HUES6 (cell line): ENCODE measurements around the gene ROPN1B.

Source experiments
- H3K27ac ChIP-seq: 2 replicates; pipeline ENCODE4 v1.7.0; 2013; ENCODE audit warnings: low read depth, mild to moderate bottlenecking, low read length, inconsistent platforms
- H3K27me3 ChIP-seq: 2 replicates; pipeline ENCODE4 v1.6.1; 2013; ENCODE audit warnings: low read length; ENCODE audit not compliant: control insufficient read depth, insufficient read depth
- H3K36me3 ChIP-seq: 2 replicates; pipeline ENCODE4 v1.6.1; 2013; ENCODE audit warnings: low read length; ENCODE audit not compliant: control insufficient read depth, insufficient read depth
- H3K4me1 ChIP-seq: 2 replicates; pipeline ENCODE4 v1.6.1; 2013; ENCODE audit warnings: low read length; ENCODE audit not compliant: control insufficient read depth, insufficient read depth
- H3K4me3 ChIP-seq: 2 replicates; pipeline ENCODE4 v1.5.1; 2013; ENCODE audit warnings: low read depth, low read length
- H3K9ac ChIP-seq: one replicate; pipeline ENCODE4 v1.6.1; 2013; ENCODE audit warnings: mild to moderate bottlenecking, low read length
- H3K9me3 ChIP-seq: 2 replicates; pipeline ENCODE4 v1.6.1; 2013; ENCODE audit warnings: low read depth, low read length; ENCODE audit not compliant: control insufficient read depth, insufficient read depth

Gene ROPN1B

DNA sequence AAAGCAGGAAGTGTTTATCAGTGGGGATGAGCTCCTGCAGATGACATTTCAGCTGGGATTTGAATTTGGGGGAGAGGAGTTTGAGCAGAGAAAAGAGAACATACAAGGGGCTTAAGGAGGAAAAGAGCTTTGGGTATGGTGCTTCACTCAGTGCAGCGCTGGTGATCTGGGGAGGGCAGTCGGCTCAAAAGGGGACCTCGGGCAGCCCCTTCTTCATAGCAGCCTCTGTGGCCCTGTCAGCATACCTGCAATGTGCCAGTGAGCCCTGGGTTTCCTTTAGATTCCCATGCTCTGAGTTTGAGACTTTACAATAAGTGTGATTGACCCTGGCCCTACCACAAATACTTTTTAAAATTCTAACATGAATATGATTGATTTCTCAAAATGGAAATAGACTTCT lies 40.2 kb downstream of the ROPN1B start:
- Histone ChIP-seq H3K9ac (no peak overlapping the region), H3K27ac (no peak overlapping the region), H3K4me3 (no peak overlapping the region), H3K4me1 (peaks cover 7% of the 10 kb centered on the region; the same call in 1 of the 2 replicates), H3K27me3 (no peaks in the 10 kb centered on the region), H3K9me3 (no peaks in the 10 kb centered on the region), H3K36me3 (peaks cover 6% of the 10 kb centered on the region)

DNA sequence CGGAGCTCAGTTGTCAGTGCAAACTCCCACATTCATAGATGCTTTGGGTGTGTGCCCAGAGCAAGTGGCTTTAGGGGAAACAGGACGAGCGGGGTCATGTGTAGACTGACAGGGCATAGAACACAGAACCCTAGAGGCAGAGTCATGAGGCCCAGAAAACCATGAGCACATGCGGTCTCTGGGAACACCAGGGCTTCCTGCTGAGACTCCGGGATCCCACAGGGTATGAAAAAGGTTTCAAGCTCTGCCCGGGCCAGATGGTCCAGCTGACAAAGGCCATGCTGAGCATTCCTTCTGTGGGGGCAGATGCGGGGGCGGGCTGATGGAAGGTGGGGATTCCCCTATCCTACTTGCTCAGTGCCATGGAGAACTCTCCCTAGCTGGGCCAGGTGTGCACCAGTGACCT lies 44.8 kb downstream of the ROPN1B start:
- 0 out of 2 replicates have a peak, but pooled peaks cover 4% of the 10 kb centered on the region for H3K36me3 ChIP-seq
- no peak overlapping the region for H3K9ac ChIP-seq
- no peaks in the 10 kb centered on the region for H3K9me3 ChIP-seq
- H3K27me3 ChIP-seq = no peaks in the 10 kb centered on the region
- H3K4me1 ChIP-seq = peaks cover 10% of the 10 kb centered on the region; the same call in 1 of the 2 replicates
- no peak overlapping the region for H3K4me3 ChIP-seq
- no peak overlapping the region for H3K27ac ChIP-seq

DNA sequence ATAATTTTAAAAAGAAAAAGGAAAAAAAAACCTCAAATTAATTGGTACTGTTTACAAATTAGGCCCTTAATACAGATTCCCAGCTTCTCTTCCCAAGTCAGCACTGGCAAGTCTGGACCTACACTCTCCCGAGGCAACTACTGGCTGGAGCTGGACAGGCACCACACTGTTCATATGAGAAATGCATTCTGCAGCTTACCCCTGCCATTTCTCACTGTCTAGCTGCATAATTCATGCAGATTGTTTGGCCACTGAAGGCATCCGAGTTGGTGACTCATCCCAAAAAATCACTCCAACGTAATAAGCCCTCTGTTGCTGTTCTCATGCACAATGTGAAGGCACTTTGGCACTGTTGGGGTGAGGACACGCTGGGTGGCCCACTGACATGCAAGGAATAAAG lies 45.3 kb downstream of the ROPN1B start:
- H3K27me3 ChIP-seq = no peaks in the 10 kb centered on the region
- no peak overlapping the region for H3K27ac ChIP-seq
- H3K9me3 ChIP-seq = no peaks in the 10 kb centered on the region
- 0 out of 2 replicates have a peak, but pooled peaks cover 4% of the 10 kb centered on the region for H3K36me3 ChIP-seq
- no peak overlapping the region for H3K9ac ChIP-seq
- no peak overlapping the region for H3K4me3 ChIP-seq
- H3K4me1 ChIP-seq = peaks cover 10% of the 10 kb centered on the region; the same call in 1 of the 2 replicates

DNA sequence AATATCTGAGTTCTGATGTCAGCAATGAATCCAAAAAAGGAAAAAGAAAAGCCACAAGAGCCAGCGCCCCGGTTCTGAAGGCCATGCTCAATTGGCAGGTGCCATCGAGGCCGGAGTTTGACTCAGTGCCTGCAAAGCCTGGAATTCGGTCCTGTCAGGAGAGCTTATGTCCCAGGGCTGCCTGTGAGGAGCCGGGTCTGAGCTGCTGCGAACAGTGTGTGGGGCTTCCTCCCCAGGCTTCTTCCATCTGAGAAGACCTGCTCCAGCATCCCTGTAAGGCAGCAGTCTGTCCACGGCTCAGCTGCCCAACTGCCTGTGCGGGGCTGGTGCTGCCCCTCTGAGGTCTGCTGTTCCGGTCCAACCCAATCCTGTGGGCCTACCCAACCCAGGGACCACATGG lies 46.1 kb downstream of the ROPN1B start:
- Histone ChIP-seq H3K4me3 (no peak overlapping the region), H3K27ac (no peak overlapping the region)

DNA sequence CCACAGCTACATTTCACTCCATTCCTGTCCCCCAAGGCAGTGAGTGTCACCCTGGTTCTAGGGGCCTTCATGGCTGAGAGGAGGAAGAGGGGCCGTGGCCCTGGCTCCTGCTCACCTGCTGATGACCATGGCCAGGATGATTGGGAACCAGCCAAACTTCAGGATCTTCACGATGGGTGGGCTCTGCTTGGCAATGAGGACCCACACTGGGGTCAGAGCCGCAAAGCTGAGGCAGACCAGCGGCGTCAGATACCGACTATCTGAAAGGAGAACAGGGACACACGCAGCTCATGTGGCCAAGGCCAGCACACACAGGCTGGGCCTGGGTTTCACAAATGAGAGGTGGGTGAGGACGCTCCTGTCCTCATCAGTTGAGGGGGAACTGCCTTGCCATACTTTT lies 47.6 kb downstream of the ROPN1B start:
- no peak overlapping the region for H3K9ac ChIP-seq
- H3K9me3 ChIP-seq = no peaks in the 10 kb centered on the region
- H3K4me1 ChIP-seq = peaks cover 15% of the 10 kb centered on the region
- 0 out of 2 replicates have a peak, but pooled peaks cover 4% of the 10 kb centered on the region for H3K36me3 ChIP-seq
- peaks cover 3% of the 10 kb centered on the region; the same call in 1 of the 2 replicates for H3K27me3 ChIP-seq
- no peak overlapping the region for H3K4me3 ChIP-seq
- H3K27ac ChIP-seq = no peak overlapping the region

More for the DNA sequence above, 46.1 kb downstream of the ROPN1B start:
- Histone ChIP-seq H3K9ac (no peak overlapping the region), H3K36me3 (0 out of 2 replicates have a peak, but pooled peaks cover 4% of the 10 kb centered on the region), H3K9me3 (no peaks in the 10 kb centered on the region), H3K27me3 (no peaks in the 10 kb centered on the region), H3K4me1 (peaks cover 10% of the 10 kb centered on the region; the same call in 1 of the 2 replicates)

DNA sequence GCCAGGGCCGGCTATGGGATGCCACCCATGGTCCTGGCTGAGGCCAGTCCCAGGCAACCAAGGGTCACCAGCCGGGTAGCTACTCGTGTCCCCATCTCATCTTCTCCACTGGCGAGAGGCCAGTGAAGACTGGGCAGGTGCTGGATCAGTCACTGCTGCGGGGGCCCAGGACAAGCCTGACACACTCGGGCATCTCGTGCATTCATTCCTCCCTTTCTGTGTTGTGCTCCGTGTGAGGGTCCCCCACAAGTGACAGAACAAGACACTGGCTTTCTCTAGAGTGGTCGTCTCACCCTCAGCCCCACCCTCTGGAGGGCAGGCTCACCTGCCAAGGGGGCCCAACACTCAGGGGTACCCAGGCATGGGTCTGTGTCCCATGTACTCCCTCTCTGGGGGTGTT lies 48.4 kb downstream of the ROPN1B start:
- H3K27me3 ChIP-seq = peaks cover 3% of the 10 kb centered on the region; the same call in 1 of the 2 replicates
- H3K27ac ChIP-seq = no peak overlapping the region
- H3K4me3 ChIP-seq = no peak overlapping the region
- H3K36me3 ChIP-seq = 0 out of 2 replicates have a peak, but pooled peaks cover 4% of the 10 kb centered on the region
- no peaks in the 10 kb centered on the region for H3K9me3 ChIP-seq
- no peak overlapping the region for H3K9ac ChIP-seq
- H3K4me1 ChIP-seq = peaks cover 22% of the 10 kb centered on the region

DNA sequence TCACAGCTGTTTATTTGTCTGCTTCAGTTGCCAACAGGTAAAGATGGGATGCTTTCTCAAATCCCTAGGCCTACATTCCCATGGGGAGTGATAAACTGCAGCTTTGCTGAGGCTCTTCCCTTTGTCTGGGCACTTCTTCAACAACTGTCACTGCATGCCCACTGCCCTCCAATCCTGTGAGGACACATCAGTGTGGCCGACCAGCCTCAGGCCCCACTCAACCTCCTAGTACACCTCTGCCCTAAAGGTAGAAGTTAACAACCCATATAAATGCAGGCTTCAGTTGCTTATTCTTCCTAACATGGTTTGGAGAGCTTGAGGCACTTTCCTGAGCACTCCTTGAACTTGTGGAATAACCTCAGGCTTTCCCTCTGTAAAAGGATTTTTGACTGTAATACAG lies 49.6 kb downstream of the ROPN1B start:
- no peaks in the 10 kb centered on the region for H3K9me3 ChIP-seq
- 0 out of 2 replicates have a peak, but pooled peaks cover 4% of the 10 kb centered on the region for H3K36me3 ChIP-seq
- no peak overlapping the region for H3K9ac ChIP-seq
- peaks cover 33% of the 10 kb centered on the region for H3K4me1 ChIP-seq
- peaks cover 3% of the 10 kb centered on the region for H3K27me3 ChIP-seq
- no peak overlapping the region for H3K4me3 ChIP-seq
- H3K27ac ChIP-seq = no peak overlapping the region

DNA sequence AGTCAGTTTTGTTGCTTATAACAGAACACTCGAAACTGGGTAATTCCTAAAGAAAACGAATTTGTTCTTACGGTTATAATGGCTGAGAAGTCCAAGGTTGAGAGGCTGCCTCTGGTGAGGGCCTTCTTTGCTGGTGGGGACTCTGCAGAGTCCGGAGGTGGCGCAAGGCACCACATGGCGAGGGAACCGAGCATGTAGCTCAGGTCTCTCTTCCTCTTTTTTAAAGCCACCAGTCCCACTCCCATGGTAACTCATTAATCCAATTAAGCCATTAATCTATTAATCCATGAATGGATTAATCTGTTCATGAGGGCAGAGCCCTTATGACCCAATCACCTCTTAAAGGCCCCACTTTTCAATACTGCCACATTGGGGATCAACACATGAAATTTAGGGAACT lies 50.0 kb downstream of the ROPN1B start:
- Histone ChIP-seq H3K9me3 (no peaks in the 10 kb centered on the region), H3K36me3 (0 out of 2 replicates have a peak, but pooled peaks cover 4% of the 10 kb centered on the region)

DNA sequence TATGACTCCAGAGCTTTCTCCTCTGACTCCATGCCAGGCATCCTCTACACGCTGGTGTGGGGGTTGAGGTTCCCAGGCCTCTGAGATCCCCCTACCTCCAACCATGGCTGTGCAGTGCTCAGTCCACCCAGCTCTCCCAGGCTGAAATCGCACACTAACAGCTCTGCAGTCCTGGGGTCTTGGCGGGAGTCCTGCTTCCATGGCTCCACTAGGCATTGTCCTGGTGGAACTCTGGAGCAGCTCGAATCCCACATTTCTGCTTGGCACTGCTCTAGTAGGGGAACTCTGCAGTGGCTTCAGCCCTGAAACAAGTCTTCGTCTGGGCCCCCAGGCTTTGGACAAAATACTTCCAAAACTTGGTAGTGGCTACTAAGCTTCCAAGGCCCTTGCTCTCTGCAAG lies 50.7 kb downstream of the ROPN1B start:
- H3K27me3 ChIP-seq = peaks cover 3% of the 10 kb centered on the region
- 0 out of 2 replicates have a peak, but pooled peaks cover 2% of the 10 kb centered on the region for H3K36me3 ChIP-seq
- H3K9ac ChIP-seq = no peak overlapping the region
- no peak overlapping the region for H3K27ac ChIP-seq
- H3K4me3 ChIP-seq = no peak overlapping the region
- H3K9me3 ChIP-seq = no peaks in the 10 kb centered on the region
- H3K4me1 ChIP-seq = peaks cover 23% of the 10 kb centered on the region

More for the DNA sequence above, 50.0 kb downstream of the ROPN1B start:
- H3K4me1 ChIP-seq = peaks cover 28% of the 10 kb centered on the region
- no peak overlapping the region for H3K27ac ChIP-seq
- no peak overlapping the region for H3K4me3 ChIP-seq
- H3K27me3 ChIP-seq = peaks cover 3% of the 10 kb centered on the region
- no peak overlapping the region for H3K9ac ChIP-seq

DNA sequence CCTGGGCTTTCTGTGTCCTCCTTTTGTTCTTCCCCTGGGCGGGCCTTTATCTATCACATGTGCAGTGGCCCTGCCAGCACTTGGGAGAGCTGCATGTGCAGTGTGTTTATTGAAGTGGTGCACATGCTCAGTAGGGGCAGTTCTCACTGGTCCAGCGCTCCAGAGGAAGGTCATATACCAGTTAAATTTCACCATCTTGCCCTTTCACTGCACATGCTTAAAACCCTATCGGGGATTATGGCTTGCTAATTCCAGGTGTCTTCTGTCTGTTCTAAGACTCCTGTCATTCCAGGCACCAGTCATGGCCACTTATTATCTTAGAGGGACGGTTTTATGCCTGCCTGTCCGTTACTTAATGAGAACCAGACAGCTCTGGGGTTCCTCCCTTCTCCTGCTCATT lies 52.2 kb downstream of the ROPN1B start:
- Histone ChIP-seq H3K9ac (no peak overlapping the region), H3K27ac (no peak overlapping the region), H3K9me3 (peaks cover under 1% of the 10 kb centered on the region; the same call in 1 of the 2 replicates), H3K36me3 (peaks cover 6% of the 10 kb centered on the region; the same call in 1 of the 2 replicates), H3K4me3 (no peak overlapping the region), H3K27me3 (peaks cover 3% of the 10 kb centered on the region), H3K4me1 (peaks cover 23% of the 10 kb centered on the region)

DNA sequence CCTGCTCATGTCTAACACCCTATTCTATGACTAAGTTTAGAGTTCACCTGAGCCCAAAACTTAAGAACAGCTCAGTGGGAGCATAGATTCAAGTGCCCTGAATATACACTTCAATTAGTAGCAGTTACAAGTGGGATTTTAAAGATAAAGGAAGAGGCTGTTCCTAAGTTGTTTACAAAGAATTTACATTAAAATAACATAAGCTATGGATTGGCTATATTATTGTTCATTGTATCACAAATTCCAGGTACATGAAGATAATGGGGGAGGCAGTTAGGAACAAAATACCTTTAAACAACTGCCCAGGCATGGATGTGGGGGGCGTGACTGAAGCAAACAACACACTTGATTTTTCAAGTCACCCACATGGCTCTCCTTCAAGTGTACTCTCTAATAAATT lies 52.7 kb downstream of the ROPN1B start:
- H3K9ac ChIP-seq = no peak overlapping the region
- peaks cover 6% of the 10 kb centered on the region for H3K9me3 ChIP-seq
- H3K27ac ChIP-seq = no peak overlapping the region; the same call in 1 of the 2 replicates
- peak overlapping the region; percentile 24; the same call in 1 of the 2 replicates for H3K4me3 ChIP-seq
- peaks cover 6% of the 10 kb centered on the region; the same call in 1 of the 2 replicates for H3K36me3 ChIP-seq
- H3K4me1 ChIP-seq = peaks cover 23% of the 10 kb centered on the region
- H3K27me3 ChIP-seq = peaks cover 3% of the 10 kb centered on the region
